GM18907 (cell line): ENCODE results near the gene COQ3.
"Not testable (repeated sequence)": the region's sequence is repeated elsewhere in the genome, so short reads cannot be mapped to it uniquely, and the experiment has no call there.

Experiments
- ATAC-seq: cut with Tn5 transposase; IDR thresholded peaks from one replicate; pipeline ENCODE4 v1.9.1; 2021; ENCODE audit warnings: mild to moderate bottlenecking, moderate library complexity; ENCODE audit not compliant: unreplicated experiment

The COQ3 gene

GRCh38 chr6:99390896-99391295 lies 3.1 kb downstream of the COQ3 start:
- ATAC-seq, result no peak

DNA sequence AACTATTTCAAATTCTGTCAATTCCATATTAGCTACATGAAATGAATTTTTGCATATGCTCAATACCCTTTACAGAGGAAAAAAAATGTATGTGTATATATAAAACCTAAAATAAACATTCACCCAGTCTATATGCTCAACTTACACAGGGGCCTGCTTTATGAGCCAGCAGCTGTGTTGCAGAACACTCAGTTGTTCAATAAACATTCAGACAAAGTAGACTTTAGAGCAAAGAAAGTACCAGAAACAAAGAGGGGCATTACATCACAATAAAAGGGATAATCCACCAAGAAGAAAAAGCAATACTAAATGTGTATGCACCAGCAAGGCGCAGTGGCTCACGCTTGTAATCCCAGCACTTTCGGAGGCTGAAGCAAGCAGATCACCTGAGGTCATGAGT lies 9.5 kb downstream of the COQ3 start:
- no peak for ATAC-seq

DNA sequence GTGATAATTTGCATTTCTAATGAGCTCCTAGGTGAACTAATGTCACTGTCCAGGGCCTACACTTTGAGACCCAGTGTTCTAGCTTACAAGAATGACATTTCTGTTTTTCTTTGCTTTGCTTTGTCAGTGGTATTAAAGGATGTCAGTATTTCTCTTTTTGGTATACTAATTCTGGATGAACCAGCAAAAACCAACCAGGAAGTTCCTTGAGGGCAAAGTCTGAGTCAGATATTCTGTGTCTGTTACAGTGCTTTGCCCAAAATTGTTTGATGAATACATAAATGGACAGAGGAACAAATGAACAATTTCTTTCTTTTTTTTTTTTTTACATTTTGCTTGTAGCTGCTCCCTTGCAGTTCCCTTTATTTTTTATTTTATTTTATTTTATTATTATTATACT lies 15.4 kb downstream of the COQ3 start:
- no peak for ATAC-seq

DNA sequence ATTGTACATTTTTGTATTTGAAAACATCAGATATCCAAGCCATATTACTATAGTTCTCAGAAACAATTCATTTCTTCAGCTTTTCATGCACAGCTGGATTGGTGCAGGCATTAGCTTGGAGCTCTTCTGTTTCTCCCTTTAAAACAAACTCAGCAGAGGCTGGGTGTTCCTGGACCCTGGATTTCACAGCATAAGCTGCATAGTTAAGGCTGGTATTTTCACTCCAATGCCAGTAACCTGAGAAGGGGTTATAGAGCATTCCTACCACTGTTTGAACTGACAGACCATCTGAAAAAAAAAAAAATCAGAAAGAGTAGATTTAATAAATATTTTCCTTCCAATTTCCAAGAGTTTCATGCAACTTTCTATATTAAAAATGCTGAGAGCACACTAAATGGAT lies 24.5 kb downstream of the COQ3 start:
- ATAC-seq, result no peak

GRCh38 chr6:99366852-99367251 lies 27.1 kb downstream of the COQ3 start:
- ATAC-seq, result no peak

DNA sequence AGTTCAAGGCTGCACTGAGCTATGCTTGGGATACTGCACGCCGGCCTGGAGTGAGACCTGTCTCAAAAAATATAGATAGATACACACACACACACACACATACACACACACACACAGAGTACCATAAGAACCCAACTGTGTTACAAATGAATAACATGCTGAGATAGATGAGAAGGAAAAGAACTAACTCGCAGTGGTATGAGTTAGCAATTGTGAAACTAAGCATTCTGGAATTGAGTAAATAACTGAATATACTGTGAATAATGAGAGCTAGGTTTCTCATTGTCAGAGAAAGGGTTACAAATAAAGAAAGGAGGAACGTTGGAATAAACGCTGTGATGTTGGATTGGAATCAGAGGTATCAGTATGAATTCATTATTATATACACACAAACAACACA lies 30.0 kb downstream of the COQ3 start:
- peak; percentile 97 for ATAC-seq

GRCh38 chr6:99362678-99363268 lies 31.2 kb downstream of the COQ3 start:
- no peak for ATAC-seq

- ATAC-seq, result no peak
Observed at GRCh38 chr6:99359800-99360199, 34.2 kb downstream of the COQ3 start.

DNA sequence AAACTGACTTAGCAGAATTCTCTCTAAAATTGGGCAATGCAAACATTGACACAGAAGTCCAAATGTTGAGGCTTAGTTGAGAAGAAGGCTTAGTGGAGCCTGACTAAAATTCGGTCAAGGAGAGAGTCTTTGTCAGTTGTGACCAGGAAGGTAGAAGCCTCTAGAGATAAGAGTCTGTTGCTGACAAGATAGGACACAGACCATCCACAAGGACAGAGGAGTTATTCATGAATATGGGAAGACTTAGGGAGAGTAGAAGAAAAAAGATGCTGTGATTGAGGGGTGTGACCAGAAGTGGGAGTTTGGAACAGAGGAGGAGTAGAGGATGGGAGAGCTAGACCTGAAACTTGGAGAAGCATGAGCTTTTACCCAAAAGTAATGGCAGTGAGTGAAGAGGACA lies 37.4 kb downstream of the COQ3 start:
- ATAC-seq, result no peak

DNA sequence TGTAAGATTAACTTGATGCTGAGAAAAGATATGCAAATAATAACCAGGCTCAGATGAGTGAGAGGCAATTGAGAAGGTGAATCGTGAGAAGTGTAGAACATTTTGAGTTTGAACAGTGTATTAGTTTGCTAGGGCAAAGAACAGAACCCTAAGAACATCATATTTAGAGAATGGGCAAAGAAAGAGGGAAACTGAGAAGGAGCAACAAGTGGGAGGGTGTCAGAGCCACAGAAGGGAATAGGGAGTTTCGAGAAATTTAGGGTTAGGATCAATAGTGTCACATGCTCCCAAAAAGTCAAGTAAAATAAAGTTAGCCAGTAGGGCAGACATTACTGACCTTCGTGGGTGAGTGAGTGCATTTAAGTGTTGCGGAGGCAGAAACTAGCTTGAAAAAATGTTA lies 39.0 kb downstream of the COQ3 start:
- ATAC-seq, result no peak

DNA sequence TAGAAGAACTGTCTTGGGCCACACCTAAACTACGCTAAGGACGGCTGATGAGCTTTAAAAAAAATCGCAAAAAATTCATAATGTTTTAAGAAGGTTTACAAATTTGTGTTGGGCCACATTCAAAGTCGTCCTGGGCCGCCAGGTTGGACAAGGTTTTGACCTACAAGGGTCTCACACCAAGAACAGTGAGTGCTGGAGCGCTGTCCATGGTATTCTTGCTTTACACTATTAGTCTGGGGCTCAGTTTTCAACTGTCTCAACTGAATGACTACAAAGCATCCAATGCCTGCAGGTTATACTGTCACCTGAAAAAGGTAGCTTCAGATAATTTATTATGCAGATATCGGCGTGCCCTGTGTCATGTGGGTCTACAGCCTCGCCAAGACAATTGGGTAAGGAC lies 40.9 kb downstream of the COQ3 start:
- ATAC-seq, result no peak

- no peak for ATAC-seq
Observed at GRCh38 chr6:99350573-99350972, 43.4 kb downstream of the COQ3 start.

DNA sequence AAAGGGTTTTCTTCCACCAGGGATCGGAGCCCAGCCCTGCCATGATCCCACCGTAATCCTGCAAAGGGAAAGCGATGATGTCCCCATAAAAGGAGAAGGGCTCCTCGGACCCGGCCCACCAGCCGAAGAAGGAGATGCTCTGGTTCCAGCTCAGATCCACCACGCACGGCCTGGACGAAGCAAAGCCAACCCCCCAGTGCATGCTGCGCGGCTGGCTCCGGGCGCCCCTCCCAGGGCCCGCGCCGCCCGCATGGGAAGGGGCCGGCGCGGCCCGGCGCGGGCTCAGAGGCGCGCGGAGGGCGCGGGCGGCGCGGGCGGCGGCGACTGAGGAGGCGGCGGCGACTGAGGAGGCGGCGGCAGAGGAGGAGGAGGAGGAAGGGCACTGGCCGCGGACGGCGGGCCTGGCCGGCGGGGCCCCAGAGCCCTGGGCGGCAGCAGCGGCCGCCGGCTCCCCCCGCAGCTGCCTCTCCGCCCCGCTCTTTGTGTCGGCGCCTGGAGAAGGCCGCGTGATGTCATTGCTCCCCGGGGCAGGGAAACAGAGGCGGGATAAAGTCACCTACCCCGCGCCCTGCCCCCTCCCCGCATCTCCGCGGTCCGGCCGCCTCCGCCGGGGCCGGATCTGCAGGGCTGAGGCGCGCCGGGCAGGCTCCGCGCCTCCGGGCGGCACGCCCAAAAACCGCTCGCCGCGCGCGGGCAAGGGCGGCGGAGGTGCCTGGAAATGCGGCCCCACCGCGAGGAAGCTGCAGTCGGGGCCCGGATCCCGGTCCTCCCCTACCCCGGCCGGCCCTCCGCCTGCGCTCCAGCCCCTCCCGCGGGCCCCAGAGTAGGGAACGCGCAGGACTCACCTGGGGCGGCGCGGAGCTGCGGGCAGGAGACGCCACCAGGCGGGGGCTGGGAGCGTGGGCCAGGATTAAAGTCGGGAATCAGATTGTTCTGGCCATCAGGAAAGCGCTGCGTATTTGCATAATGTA lies 44.5 kb downstream of the COQ3 start, which contains the start of gene FAXC:
TSS of gene FAXC (minus strand) at position 504 of the 971 bp plus-strand sequence. CDS start at position 202, 302 bp downstream.
- ATAC-seq, result peak; percentile 57

- ATAC-seq, result no peak
Observed at GRCh38 chr6:99348288-99349170, 45.5 kb downstream of the COQ3 start.

DNA sequence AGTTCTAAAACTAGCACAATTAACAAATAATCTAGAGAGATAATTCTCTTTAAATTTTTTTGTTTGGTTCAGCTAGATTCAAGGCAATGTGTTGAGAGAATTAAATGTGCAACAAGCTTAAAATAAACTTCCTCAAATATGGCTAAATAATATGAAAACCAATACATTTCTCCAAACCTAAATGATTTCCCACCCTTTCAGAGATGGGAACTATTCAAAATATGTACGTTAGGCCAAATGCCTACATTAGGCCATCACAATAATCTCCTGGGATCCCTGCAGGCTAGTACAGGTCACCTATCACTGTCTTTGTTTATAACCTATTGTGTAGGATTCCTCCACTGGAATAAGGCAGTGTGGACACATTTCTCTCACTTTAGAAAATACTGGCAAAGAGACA lies 46.2 kb downstream of the COQ3 start:
- no peak for ATAC-seq

DNA sequence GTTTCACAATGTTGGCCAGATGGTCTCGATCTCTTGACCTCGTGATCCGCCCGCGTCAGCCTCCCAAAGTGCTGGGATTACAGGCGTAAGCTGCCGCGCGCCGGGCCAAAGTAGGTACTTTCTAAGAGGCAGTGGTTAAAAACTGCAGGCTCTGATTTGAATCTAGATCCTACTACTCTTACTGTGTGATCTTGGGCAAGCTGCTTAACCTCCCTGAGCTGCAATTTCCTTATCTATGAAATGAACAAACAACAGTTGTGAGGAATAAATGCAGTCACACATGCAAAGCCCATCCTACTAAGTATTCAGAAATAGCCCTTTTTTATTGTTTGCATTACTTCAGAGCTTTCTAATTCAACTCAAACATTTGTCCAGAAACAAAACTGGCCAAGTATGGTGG lies 47.4 kb downstream of the COQ3 start:
- ATAC-seq, result no peak

GRCh38 chr6:99345164-99345563 lies 48.8 kb downstream of the COQ3 start:
- no peak for ATAC-seq

DNA sequence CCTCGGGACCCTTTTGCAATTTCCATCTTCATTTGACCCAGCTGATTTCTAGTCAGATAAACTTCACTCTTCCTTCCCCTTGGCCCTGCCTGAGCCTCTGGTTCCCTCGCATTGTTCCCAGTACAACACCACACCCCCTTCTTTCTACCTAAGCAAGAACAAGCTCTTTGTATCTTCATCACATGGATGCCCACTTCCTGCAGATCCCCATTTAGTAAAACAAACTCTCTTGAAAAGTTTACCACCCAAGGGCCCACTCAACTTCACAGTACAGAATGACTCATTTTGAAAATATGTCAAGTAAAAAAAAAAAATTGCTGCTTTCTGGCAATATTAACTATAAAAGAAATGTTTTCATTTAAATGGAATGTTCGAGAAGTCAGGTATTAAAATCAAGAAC lies 49.7 kb downstream of the COQ3 start:
- ATAC-seq, result peak; percentile 52

DNA sequence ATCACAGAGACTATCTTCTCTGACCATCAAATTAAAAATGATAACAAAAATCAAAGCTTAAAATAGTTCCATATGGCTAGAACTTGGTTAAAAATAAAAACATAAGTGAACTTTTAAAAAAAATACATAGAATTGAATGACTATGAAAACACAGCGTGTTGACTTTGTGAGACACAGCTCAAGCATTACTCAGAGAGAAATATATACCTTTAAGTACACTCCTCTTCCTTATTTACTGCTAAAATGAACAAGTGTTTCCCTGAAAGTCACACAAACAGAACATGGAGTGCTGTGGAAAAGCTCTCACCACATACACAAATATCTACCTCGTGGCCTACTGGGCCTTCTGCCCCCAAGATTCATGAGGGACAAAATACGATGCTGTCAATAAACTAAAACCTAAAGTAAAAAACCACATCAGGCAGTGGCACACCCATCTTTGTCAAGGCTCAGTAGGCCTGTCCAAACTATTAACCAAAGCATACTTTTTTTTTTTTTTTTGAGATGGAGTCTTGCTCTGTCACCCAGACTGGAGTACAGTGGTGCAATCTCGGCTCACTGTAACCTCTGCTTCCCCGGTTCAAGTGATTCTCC lies 52.0 kb downstream of the COQ3 start:
- ATAC-seq, result peak; percentile 54

- ATAC-seq, result no peak
Observed at GRCh38 chr6:99338188-99338587, 55.8 kb downstream of the COQ3 start.

DNA sequence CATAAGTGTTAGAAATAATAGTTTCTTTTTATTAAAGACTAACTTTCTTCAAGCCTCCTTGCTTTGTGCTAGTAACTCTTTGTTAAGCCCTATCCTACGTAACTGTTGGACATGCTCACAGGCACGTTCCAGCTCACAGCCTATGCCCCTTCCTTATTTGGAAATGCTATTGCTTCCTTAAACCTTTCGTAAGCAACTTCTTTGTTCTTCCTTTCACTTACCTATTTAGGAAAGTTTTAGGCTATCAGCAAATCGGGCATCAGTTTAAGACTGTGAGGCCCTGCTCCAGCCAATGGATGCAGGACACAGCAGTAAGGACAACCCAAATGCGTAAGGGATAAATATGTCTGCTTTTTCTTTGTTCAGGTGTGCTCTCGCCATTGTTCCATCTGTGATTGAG lies 58.7 kb downstream of the COQ3 start:
- not testable (repeated sequence) for ATAC-seq
